Measurements from ENCODE around the gene PCDHGA11. TPM values are rescaled to one million over a fixed set of nuclear protein-coding genes. Genes with fewer than 3 reads are reported as not detected.
A peak's percentile ranks its signal among the peaks of the same experiment; 100 is the strongest.
"Not testable (repeated sequence)": the region's sequence is repeated elsewhere in the genome, so short reads cannot be mapped to it uniquely, and the experiment has no call there.

Gene PCDHGA11
- total RNA-seq, 1 donor from 2014 or later: 1.8 TPM

DNA sequence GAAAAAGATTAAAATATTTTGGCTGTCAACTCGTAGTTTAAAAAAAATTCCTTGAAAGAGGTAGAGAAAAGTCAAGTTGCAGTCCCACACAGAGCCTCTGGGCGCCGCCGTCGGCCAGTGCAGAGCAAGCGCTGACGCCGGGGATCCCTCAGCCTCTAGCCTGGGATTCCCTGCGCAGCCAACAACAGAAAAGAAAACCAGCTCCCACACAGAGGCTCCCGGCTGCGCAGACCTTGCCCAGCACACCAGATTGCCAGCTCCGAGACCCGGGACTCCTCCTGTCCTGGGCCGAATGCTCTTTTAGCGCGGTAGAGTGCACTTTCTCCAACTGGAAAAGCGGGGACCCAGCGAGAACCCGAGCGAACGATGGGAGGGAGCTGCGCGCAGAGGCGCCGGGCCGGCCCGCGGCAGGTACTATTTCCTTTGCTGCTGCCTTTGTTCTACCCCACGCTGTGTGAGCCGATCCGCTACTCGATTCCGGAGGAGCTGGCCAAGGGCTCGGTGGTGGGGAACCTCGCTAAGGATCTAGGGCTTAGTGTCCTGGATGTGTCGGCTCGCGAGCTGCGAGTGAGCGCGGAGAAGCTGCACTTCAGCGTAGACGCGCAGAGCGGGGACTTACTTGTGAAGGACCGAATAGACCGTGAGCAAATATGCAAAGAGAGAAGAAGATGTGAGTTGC lies 3.2 kb upstream of the PCDHGA11 start, which contains the start of gene PCDHGB7:
PCDHGB7 (plus strand) TSS at position 184 of the 679 bp plus-strand sequence; CDS start at position 367, 183 bp downstream.
- TF ChIP-seq, protein P1, sequence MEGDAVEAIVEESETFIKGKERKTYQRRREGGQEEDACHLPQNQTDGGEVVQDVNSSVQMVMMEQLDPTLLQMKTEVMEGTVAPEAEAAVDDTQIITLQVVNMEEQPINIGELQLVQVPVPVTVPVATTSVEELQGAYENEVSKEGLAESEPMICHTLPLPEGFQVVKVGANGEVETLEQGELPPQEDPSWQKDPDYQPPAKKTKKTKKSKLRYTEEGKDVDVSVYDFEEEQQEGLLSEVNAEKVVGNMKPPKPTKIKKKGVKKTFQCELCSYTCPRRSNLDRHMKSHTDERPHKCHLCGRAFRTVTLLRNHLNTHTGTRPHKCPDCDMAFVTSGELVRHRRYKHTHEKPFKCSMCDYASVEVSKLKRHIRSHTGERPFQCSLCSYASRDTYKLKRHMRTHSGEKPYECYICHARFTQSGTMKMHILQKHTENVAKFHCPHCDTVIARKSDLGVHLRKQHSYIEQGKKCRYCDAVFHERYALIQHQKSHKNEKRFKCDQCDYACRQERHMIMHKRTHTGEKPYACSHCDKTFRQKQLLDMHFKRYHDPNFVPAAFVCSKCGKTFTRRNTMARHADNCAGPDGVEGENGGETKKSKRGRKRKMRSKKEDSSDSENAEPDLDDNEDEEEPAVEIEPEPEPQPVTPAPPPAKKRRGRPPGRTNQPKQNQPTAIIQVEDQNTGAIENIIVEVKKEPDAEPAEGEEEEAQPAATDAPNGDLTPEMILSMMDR (conservative IDR thresholded peaks at IDR 0.05): peak; percentile 64
- DNase-seq (ENCODE audit: low read depth, low spot score); H3K27ac Mint-ChIP-seq (ENCODE audit: unreplicated experiment): not testable (repeated sequence)
- Mint-ChIP-seq H3K4me3 (peak within 1 kb of the TSS; percentile 44), H3K9me3 (peaks cover 36% of the 10 kb centered on the region), H3K4me1 (peaks cover 17% of the 10 kb centered on the region), H3K36me3 (ENCODE audit: low read depth) (peaks cover 82% of the 10 kb centered on the region), H3K27me3 (ENCODE audit: low read depth) (peaks cover 13% of the 10 kb centered on the region)

DNA sequence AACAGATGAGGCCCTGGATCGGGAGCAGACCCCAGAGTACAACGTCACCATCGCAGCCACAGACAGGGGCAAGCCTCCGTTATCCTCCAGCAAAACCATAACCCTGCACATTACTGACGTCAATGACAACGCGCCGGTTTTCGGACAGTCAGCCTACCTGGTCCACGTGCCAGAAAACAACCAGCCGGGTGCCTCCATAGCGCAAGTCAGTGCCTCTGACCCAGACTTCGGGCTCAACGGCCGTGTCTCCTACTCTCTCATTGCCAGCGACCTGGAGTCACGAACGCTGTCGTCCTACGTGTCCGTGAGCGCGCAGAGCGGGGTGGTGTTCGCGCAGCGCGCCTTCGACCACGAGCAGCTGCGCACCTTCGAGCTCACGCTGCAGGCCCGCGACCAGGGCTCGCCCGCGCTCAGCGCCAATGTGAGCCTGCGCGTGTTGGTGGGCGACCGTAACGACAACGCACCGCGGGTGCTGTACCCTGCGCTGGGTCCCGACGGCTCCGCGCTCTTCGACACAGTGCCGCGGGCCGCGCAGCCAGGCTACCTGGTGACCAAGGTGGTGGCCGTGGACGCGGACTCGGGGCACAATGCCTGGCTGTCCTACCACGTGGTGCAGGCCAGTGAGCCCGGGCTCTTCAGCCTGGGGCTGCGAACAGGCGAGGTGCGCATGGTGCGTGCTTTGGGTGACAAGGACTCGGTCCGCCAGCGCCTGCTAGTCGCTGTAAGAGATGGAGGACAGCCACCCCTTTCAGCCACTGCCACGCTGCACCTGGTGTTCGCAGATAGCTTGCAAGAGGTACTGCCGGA lies 1.6 kb upstream of the PCDHGA11 start:
- DNase-seq (ENCODE audit: low read depth, low spot score): no peak
- H3K36me3 Mint-ChIP-seq (ENCODE audit: low read depth): peaks cover 78% of the 10 kb centered on the region
- H3K4me1 Mint-ChIP-seq: peaks cover 3% of the 10 kb centered on the region
- H3K9me3 Mint-ChIP-seq: peaks cover 37% of the 10 kb centered on the region
- no peak overlapping the region for H3K27ac Mint-ChIP-seq (ENCODE audit: unreplicated experiment)
- peak overlapping the region; percentile 47 for H3K4me3 Mint-ChIP-seq
- TF ChIP-seq, protein P1 (conservative IDR thresholded peaks at IDR 0.05): no peak
- H3K27me3 Mint-ChIP-seq (ENCODE audit: low read depth): peaks cover 7% of the 10 kb centered on the region

DNA sequence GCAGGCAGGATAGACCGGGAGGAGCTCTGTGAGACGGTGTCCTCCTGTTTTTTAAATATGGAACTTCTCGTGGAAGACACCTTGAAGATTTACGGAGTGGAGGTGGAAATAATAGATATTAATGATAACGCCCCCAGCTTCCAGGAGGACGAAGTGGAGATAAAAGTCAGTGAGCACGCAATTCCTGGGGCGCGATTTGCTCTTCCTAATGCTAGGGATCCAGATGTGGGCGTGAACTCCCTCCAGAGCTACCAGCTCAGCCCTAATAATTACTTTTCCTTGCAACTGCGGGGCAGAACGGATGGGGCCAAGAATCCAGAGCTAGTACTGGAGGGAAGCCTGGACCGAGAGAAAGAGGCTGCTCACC lies 621 bp downstream of the PCDHGA11 start:
- TF ChIP-seq, protein P1 (conservative IDR thresholded peaks at IDR 0.05): no peak
- peaks cover 5% of the 10 kb centered on the region for H3K27me3 Mint-ChIP-seq (ENCODE audit: low read depth)
- DNase-seq (ENCODE audit: low read depth, low spot score): no peak
- no peaks in the 10 kb centered on the region for H3K4me1 Mint-ChIP-seq
- H3K27ac Mint-ChIP-seq (ENCODE audit: unreplicated experiment): no peak overlapping the region
- peaks cover 26% of the 10 kb centered on the region for H3K9me3 Mint-ChIP-seq
- no peak overlapping the region for H3K4me3 Mint-ChIP-seq
- H3K36me3 Mint-ChIP-seq (ENCODE audit: low read depth): peaks cover 81% of the 10 kb centered on the region

DNA sequence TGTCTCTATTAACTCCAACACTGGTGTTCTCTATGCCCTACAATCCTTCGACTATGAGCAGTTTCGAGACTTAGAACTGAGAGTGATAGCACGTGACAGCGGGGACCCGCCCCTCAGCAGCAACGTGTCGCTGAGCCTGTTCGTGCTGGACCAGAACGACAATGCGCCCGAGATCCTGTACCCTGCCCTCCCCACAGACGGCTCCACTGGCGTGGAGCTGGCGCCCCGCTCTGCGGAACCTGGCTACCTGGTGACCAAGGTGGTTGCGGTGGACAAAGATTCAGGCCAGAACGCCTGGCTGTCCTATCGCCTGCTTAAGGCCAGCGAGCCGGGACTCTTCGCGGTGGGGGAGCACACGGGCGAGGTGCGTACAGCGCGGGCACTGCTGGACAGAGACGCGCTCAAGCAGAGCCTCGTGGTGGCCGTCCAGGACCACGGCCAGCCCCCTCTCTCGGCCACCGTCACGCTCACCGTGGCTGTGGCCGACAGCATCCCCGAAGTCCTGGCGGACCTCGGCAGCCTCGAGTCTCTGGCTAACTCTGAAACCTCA lies 2.0 kb downstream of the PCDHGA11 start:
- H3K9me3 Mint-ChIP-seq: peaks cover 32% of the 10 kb centered on the region
- peak overlapping the region; percentile 51 for H3K4me3 Mint-ChIP-seq
- peaks cover 84% of the 10 kb centered on the region for H3K36me3 Mint-ChIP-seq (ENCODE audit: low read depth)
- no peaks in the 10 kb centered on the region for H3K4me1 Mint-ChIP-seq
- no peak overlapping the region for H3K27ac Mint-ChIP-seq (ENCODE audit: unreplicated experiment)
- DNase-seq (ENCODE audit: low read depth, low spot score): no peak
- TF ChIP-seq, protein P1 (conservative IDR thresholded peaks at IDR 0.05): no peak
- peaks cover 5% of the 10 kb centered on the region for H3K27me3 Mint-ChIP-seq (ENCODE audit: low read depth)

DNA sequence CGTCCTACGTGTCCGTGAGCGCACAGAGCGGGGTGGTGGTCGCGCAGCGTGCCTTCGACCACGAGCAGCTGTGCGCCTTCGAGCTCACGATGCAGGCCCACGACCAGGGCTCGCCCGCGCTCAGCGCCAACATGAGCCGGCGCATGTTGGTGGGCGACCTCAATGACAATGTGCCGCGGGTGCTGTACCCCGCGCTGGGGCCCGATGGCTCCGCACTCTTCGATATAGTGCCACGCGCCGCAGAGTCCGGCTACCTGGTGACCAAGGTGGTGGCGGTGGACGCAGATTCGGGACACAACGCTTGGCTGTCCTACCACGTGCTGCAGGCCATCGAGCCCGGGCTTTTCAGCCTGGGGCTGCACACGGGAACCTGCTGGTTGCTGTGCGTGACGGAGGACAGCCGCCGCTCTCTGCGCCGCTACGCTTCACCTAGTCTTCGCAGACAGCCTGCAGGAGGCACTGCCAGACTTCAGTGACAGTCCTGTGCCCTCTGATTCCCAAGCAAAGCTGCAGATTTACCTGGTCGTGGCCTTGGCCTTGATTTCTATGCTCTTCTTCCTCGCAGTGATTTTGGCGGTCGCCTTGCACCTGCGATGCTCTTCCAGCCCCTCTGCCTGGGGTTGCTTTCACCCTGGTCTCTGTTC lies 7.1 kb downstream of the PCDHGA11 start:
- Mint-ChIP-seq H3K36me3 (ENCODE audit: low read depth) (peaks cover 84% of the 10 kb centered on the region), H3K27ac (ENCODE audit: unreplicated experiment) (no peak overlapping the region), H3K4me3 (peak overlapping the region; percentile 73), H3K4me1 (no peaks in the 10 kb centered on the region), H3K27me3 (ENCODE audit: low read depth) (no peaks in the 10 kb centered on the region), H3K9me3 (peaks cover 28% of the 10 kb centered on the region)
- TF ChIP-seq, protein P1 (conservative IDR thresholded peaks at IDR 0.05): no peak
- no peak for DNase-seq (ENCODE audit: low read depth, low spot score)
